NOMO-1 treated with DMSO at 0.1 percent for 48 hours (cell line): ENCODE data around the gene NDUFS6.
"Not testable (repeated sequence)": the region's sequence is repeated elsewhere in the genome, so short reads cannot be mapped to it uniquely, and the experiment has no call there.

ENCODE experiments used
- DNase-seq: peaks from one replicate; lab custom pipeline; 2025; ENCODE audit not compliant: unreplicated experiment; lab: John Stamatoyannopoulos, UW

NDUFS6 gene

GRCh38 chr5:1796371-1797102, 4.7 kb upstream of the NDUFS6 start:
- DNase-seq: no peak

GRCh38 chr5:1797103-1797800, 4.0 kb upstream of the NDUFS6 start:
- no peak for DNase-seq

- DNase-seq: no peak
Measured at GRCh38 chr5:1797855-1798254, 3.4 kb upstream of the NDUFS6 start.

- DNase-seq: not testable (repeated sequence)
Measured at GRCh38 chr5:1798589-1798988, 2.6 kb upstream of the NDUFS6 start.

- DNase-seq: peak; percentile 39
Measured at GRCh38 chr5:1799110-1799601, 2.1 kb upstream of the NDUFS6 start.

GRCh38 chr5:1799602-1800471, 1.4 kb upstream of the NDUFS6 start, which contains the start of gene MRPL36:
Gene MRPL36, minus strand, starts transcription at chr5:1799837. Its CDS starts 902 bp downstream, at chr5:1798935.
- peak; percentile 96 for DNase-seq

GRCh38 chr5:1800472-1801221, 560 bp upstream of the NDUFS6 start:
- DNase-seq: peak; percentile 76

- peak; percentile 60 for DNase-seq
Measured at GRCh38 chr5:1801967-1802295, 724 bp downstream of the NDUFS6 start.

- no peak for DNase-seq
Measured at GRCh38 chr5:1803192-1803591, 2.0 kb downstream of the NDUFS6 start.

- DNase-seq: no peak
Measured at GRCh38 chr5:1804001-1804690, 2.9 kb downstream of the NDUFS6 start.

GRCh38 chr5:1805326-1805725, 4.1 kb downstream of the NDUFS6 start:
- DNase-seq: no peak

- DNase-seq: no peak
Measured at GRCh38 chr5:1805736-1806135, 4.5 kb downstream of the NDUFS6 start.

GRCh38 chr5:1806199-1806598, 5.0 kb downstream of the NDUFS6 start:
- DNase-seq: no peak

- no peak for DNase-seq
Measured at GRCh38 chr5:1806974-1807373, 5.8 kb downstream of the NDUFS6 start.

GRCh38 chr5:1807451-1808185, 6.4 kb downstream of the NDUFS6 start:
- no peak for DNase-seq

- no peak for DNase-seq
Measured at GRCh38 chr5:1808439-1808838, 7.2 kb downstream of the NDUFS6 start.

- DNase-seq: no peak
Measured at GRCh38 chr5:1809416-1810035, 8.3 kb downstream of the NDUFS6 start.

- no peak for DNase-seq
Measured at GRCh38 chr5:1810581-1811101, 9.4 kb downstream of the NDUFS6 start.
